Epithelial cell of esophagus (primary cell): ENCODE results near the gene SVOP.

Experiments used
- DNase-seq: peaks from one replicate; pipeline ENCODE4 v3.0.0; 2010; ENCODE audit warnings: low read depth
- H3K4me3 ChIP-seq: 2 replicates; pipeline ENCODE4 v1.5.1; 2011; ENCODE audit warnings: mild to moderate bottlenecking, low read length, control low read depth
- CTCF ChIP-seq: IDR thresholded peaks from 2 replicates; pipeline ENCODE4 v1.5.1; 2011; ENCODE audit warnings: low read depth, mild to moderate bottlenecking, low read length, control low read depth, inconsistent platforms; ENCODE audit not compliant: insufficient read depth; ENCODE audit errors: missing control alignments

SVOP gene

GRCh38 chr12:108930756-108931155 lies 90.1 kb downstream of the SVOP start:
- H3K4me3 ChIP-seq, result no peak overlapping the region
- no peak for TF ChIP-seq CTCF
- DNase-seq, result no peak

GRCh38 chr12:108930155-108930554 lies 90.7 kb downstream of the SVOP start:
- DNase-seq, result no peak
- TF ChIP-seq CTCF, result no peak
- no peak overlapping the region for H3K4me3 ChIP-seq

- no peak for TF ChIP-seq CTCF
- no peak for DNase-seq
- H3K4me3 ChIP-seq, result no peak overlapping the region
These were observed 92.2 kb downstream of the SVOP start for GRCh38 chr12:108928695-108929094.

GRCh38 chr12:108922918-108923317 lies 98.0 kb downstream of the SVOP start:
- TF ChIP-seq CTCF, result no peak
- no peak overlapping the region for H3K4me3 ChIP-seq
- no peak for DNase-seq

- DNase-seq, result no peak
These were observed 98.9 kb downstream of the SVOP start for GRCh38 chr12:108921946-108922345.

GRCh38 chr12:108918960-108919642 lies 101.8 kb downstream of the SVOP start:
- TF ChIP-seq CTCF, result no peak
- no peak for DNase-seq
- no peak overlapping the region for H3K4me3 ChIP-seq

More at GRCh38 chr12:108921946-108922345, 98.9 kb downstream of the SVOP start:
- no peak for TF ChIP-seq CTCF
- H3K4me3 ChIP-seq, result no peak overlapping the region

- no peak for TF ChIP-seq CTCF
- DNase-seq, result no peak
- no peak overlapping the region for H3K4me3 ChIP-seq
These were observed 102.7 kb downstream of the SVOP start for GRCh38 chr12:108918206-108918605.
